K562 (cell line): ENCODE measurements around the gene MAN2A1. TPM values are rescaled to one million over a fixed set of nuclear protein-coding genes. Genes with fewer than 3 reads are reported as not detected.

ENCODE experiments used
- ATAC-seq: fragments of 200-7000 bp; cut with Tn5 transposase; 3 replicates; pipeline ENCODE4 v1.9.1; 2020; ENCODE audit warnings: moderate library complexity
- BruUV-seq: library from RNA; stranded (reverse); fragments of 400-500 nt; replicated peaks from 2 replicates; lab custom pipeline; 2021; lab: Mats Ljungman, UMichigan
- CTCF ChIA-PET: fragments of 300-600 bp; formaldehyde crosslinking; extraction: SDS; loops from one replicate; lab custom pipeline; 2021; ENCODE audit warnings: low intra/inter-chr PET ratio; lab: Yijun Ruan, JAX
- POLR2A ChIA-PET: fragments of 300-600, 350-650 bp; sonication (Branson Sonifier 250); formaldehyde crosslinking; extraction: SDS; loops from one replicate; lab custom pipeline; 2021; ENCODE audit warnings: antibody characterized with exemption, inconsistent platforms; lab: Yijun Ruan, JAX
- DNase-seq, 4 experiments: peaks; one replicate each; pipeline versions ENCODE4 v3.0.0 to v3.0.0-alpha.2; 2011 to 2018; ENCODE audit warnings: low spot score in 3 of 4, mixed read lengths in 3 of 4; ENCODE audit errors: extremely low read depth in 1 of 4
- FAIRE-seq: peaks from 2 replicates; lab custom pipeline; 2011; peaks lifted over from hg19 to GRCh38; lab: Jason Lieb, UNC
- H2AFZ ChIP-seq: 2 replicates; pipeline ENCODE4 v1.6.0; 2011; ENCODE audit warnings: low read depth, low read length, control low read depth, inconsistent platforms
- H3K27ac ChIP-seq: fragments of 200-600 bp; 3 replicates; pipeline ENCODE4 v1.8.0; 2011; ENCODE audit warnings: low read depth, mild to moderate bottlenecking, control low read depth, inconsistent platforms, low read length, moderate library complexity, mixed read lengths; ENCODE audit errors: extremely low read depth
- H3K27me3 ChIP-seq, 2 experiments: fragments of 300-600 bp in 1 of 2; 2 replicates in 1 of 2; 3 replicates in 1 of 2; pipeline versions ENCODE4 v1.6.0 to v1.8.0; 2011; ENCODE audit warnings: inconsistent platforms in 2 of 2, low read length in 2 of 2, mild to moderate bottlenecking in 1 of 2, mixed read lengths in 1 of 2, moderate library complexity in 1 of 2; ENCODE audit not compliant: control insufficient read depth in 2 of 2, insufficient read depth in 2 of 2
- H3K36me3 ChIP-seq: fragments of 300-600 bp; 3 replicates; pipeline ENCODE4 v1.8.0; 2011; ENCODE audit warnings: mild to moderate bottlenecking, low read length, inconsistent platforms; ENCODE audit not compliant: control insufficient read depth, insufficient read depth
- H3K4me1 ChIP-seq, 2 experiments: fragments of 200-600 bp in 1 of 2; replicated peaks in 1 of 2; 2 replicates in 1 of 2; 3 replicates in 1 of 2; pipeline versions ENCODE4 v1.5.1 to v1.8.0; 2011; ENCODE audit warnings: inconsistent platforms in 2 of 2, low read length in 2 of 2, mild to moderate bottlenecking in 1 of 2, mixed read lengths in 1 of 2, moderate library complexity in 1 of 2; ENCODE audit not compliant: control insufficient read depth in 2 of 2, insufficient read depth in 2 of 2
- H3K4me2 ChIP-seq: 2 replicates; pipeline ENCODE4 v1.6.1; 2011; ENCODE audit warnings: low read length, control low read depth, inconsistent platforms, mixed read lengths; ENCODE audit not compliant: insufficient read depth
- H3K4me3 ChIP-seq: fragments of 200-600 bp; sonication (generic), shearing (Covaris generic); 2 replicates; pipeline ENCODE4 v1.5.1; 2016; ENCODE audit warnings: control low read depth, inconsistent platforms
- H3K79me2 ChIP-seq: fragments of 200-600 bp; 3 replicates; pipeline ENCODE4 v1.8.0; 2011; ENCODE audit warnings: low read length, inconsistent platforms; ENCODE audit not compliant: control insufficient read depth, insufficient read depth
- H3K9ac ChIP-seq, 2 experiments: 2 replicates each; pipeline versions ENCODE4 v1.6.0 to v1.6.1; 2011; ENCODE audit warnings: low read depth in 2 of 2, low read length in 2 of 2, control low read depth in 1 of 2, inconsistent platforms in 1 of 2, mild to moderate bottlenecking in 1 of 2, mixed read lengths in 1 of 2; ENCODE audit not compliant: insufficient read depth in 1 of 2
- H3K9me1 ChIP-seq: one replicate; pipeline ENCODE4 v1.6.0; 2011; ENCODE audit warnings: inconsistent platforms, mild to moderate bottlenecking, low read length, moderate library complexity; ENCODE audit not compliant: control insufficient read depth, insufficient read depth
- H3K9me3 ChIP-seq: replicated peaks from 2 replicates; pipeline ENCODE4 v1.5.1; 2011; ENCODE audit warnings: low read depth, low read length, inconsistent platforms; ENCODE audit not compliant: control insufficient read depth, insufficient read depth
- H4K20me1 ChIP-seq: replicated peaks from 2 replicates; pipeline ENCODE4 v1.6.1; 2011; ENCODE audit warnings: low read length, inconsistent platforms, mixed read lengths; ENCODE audit not compliant: control insufficient read depth, insufficient read depth
- BRD9 ChIP-seq: fragments of 450-650 bp; IDR thresholded peaks from 2 replicates; pipeline ENCODE4 v1.6.1; 2018; ENCODE audit warnings: low read depth; ENCODE audit not compliant: partially characterized antibody
- ESRRA ChIP-seq: fragments of 450-650 bp; IDR thresholded peaks from 2 replicates; pipeline ENCODE4 v1.6.1; 2014; ENCODE audit warnings: low read depth, mild to moderate bottlenecking, moderate library complexity, borderline replicate concordance
- HNRNPLL ChIP-seq: fragments of 200-400 bp; formaldehyde crosslinking; IDR thresholded peaks from 2 replicates; pipeline ENCODE4 v1.6.1; 2017; ENCODE audit warnings: low read length, low read depth, mild to moderate bottlenecking; ENCODE audit not compliant: poor library complexity, severe bottlenecking
- IRF2 ChIP-seq: sonication (generic); formaldehyde crosslinking; IDR thresholded peaks from 2 replicates; pipeline ENCODE4 v1.8.1; 2022; ENCODE audit warnings: mild to moderate bottlenecking, missing genetic modification reagents
- ZNF217 ChIP-seq: sonication (generic); formaldehyde crosslinking; IDR thresholded peaks from 2 replicates; pipeline ENCODE4 v1.8.0; 2022; ENCODE audit warnings: mild to moderate bottlenecking, missing genetic modification reagents
- WGBS: fragments of 100-300 bp; shearing (Covaris generic); methylation state at CpG from one replicate; pipeline ENCODE4 v1.1.6; 2016; ENCODE audit warnings: low coverage, mixed read lengths; ENCODE audit not compliant: insufficient coverage; ENCODE audit errors: missing lambda C conversion rate; 5-methylcytosine and 5-hydroxymethylcytosine counted together
- in situ Hi-C: fragments of 300-500 bp; cut with MboI; formaldehyde crosslinking; loops from 4 replicates; pipeline ENCODE4 v1.15.0; 2018; ENCODE audit warnings: inconsistent platforms, mixed read lengths
- intact Hi-C: fragments of 100-400 bp; cut with micrococcal nuclease; formaldehyde crosslinking; loops from 2 replicates; pipeline ENCODE4 v1.14.2; 2022
- polyA plus RNA-seq, 8 experiments: library from polyadenylated mRNA; depleted of rRNA in 4 of 8; stranded (reverse) in 5 of 8; unstranded in 3 of 8; fragments of >200 nt; fragmentation: Nextera tagmentation in 2 of 8; fragmentation: Illumina TruSeq in 1 of 8; extraction: Ambion mirVana in 2 of 8; extraction: Trizol in 1 of 8; gene quantifications; 2 replicates each; pipeline versions ENCODE4 v1.2.1 to v1.2.3, GENCODE V29; 2011 to 2014; ENCODE audit warnings: inconsistent platforms in 1 of 8, missing spikeins in 1 of 8
- total RNA-seq, 7 experiments: library from RNA; depleted of rRNA in 6 of 7; stranded (reverse); fragments of >200 nt in 6 of 7; fragmentation: Illumina TruSeq in 2 of 7; extraction: Trizol in 2 of 7; gene quantifications; 2 replicates each; pipeline versions ENCODE4 v1.2.1 to v1.2.3, GENCODE V29; 2011 to 2021; ENCODE audit warnings: low replicate concordance in 1 of 7
- TF ChIP-seq, protein P1 (sequence below): sonication (generic); formaldehyde crosslinking; IDR thresholded peaks from 2 replicates; pipeline ENCODE4 v1.8.1; 2022; ENCODE audit warnings: missing genetic modification reagents
- TF ChIP-seq, protein P2 (sequence below): sonication (generic); formaldehyde crosslinking; IDR thresholded peaks from 2 replicates; pipeline ENCODE4 v1.8.0; 2022; ENCODE audit warnings: mild to moderate bottlenecking, low read depth, missing genetic modification reagents

The MAN2A1 gene
- total and polyA plus RNA-seq, 9 of the 15 experiments (the other 6 are each of a cell fraction or from before 2014, with no cell fraction given) = 5.2 to 32.0 (median 19.8) TPM

DNA sequence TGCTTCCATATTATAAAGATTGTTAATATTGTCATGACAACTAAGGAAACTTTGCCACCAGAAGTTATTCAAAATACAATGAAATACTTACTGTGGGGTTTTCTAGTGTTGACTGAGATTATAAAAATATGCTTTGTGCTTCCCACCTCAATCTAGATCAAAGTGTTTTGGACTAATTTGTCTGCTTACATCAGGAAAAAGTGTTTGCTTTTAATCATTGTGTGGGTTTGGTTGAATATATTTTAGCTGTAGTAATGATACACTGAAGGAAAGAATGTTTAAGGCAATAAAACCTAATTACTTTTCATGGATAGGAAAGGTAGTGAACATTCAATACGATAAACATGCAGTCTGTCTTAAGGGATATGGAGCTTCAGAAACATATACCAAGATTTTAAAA, 29.8 kb upstream of the MAN2A1 start (continued):
- TF ChIP-seq HNRNPLL (no peak), IRF2 (CRISPR knock-in tag) (no peak), ESRRA (no peak), BRD9 (no peak)
- TF ChIP-seq, protein P1, sequence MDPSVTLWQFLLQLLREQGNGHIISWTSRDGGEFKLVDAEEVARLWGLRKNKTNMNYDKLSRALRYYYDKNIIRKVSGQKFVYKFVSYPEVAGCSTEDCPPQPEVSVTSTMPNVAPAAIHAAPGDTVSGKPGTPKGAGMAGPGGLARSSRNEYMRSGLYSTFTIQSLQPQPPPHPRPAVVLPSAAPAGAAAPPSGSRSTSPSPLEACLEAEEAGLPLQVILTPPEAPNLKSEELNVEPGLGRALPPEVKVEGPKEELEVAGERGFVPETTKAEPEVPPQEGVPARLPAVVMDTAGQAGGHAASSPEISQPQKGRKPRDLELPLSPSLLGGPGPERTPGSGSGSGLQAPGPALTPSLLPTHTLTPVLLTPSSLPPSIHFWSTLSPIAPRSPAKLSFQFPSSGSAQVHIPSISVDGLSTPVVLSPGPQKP = no peak

DNA sequence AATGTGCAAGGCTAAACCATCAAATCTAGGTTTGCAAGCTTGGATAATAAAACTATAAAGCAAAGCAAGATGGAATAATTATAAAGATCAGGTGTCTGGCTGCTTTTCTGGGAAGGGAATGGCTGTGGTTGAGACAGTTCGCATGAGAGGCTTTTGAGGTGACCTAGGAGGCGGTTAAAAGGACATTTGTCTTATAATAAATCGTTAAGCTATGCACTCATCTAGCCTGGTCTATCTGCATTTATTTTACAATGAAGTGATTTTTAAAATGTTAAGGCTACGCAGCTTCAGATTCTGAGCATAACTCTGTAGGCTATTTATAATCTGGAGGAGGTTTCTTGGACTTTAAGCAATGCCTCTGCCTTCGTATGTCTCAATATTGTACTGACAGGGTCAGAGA, 29.4 kb upstream of the MAN2A1 start:
- Histone ChIP-seq H4K20me1 (no peaks in the 10 kb centered on the region), H3K9me1 (no peaks in the 10 kb centered on the region), H3K27me3 (no peaks in the 10 kb centered on the region), H2AFZ (no peak overlapping the region), H3K4me2 (no peak overlapping the region), H3K79me2 (no peaks in the 10 kb centered on the region), H3K4me1 (peaks cover 0 to 8% of the 10 kb centered on the region in 2 experiments; a peak in 3 of 5 replicates)
- 43% methylated on average over 5 of the region's 5 CpGs for WGBS
- no peak for ATAC-seq
- no peak for TF ChIP-seq ZNF217 (CRISPR knock-in tag)
- TF ChIP-seq, protein P2, sequence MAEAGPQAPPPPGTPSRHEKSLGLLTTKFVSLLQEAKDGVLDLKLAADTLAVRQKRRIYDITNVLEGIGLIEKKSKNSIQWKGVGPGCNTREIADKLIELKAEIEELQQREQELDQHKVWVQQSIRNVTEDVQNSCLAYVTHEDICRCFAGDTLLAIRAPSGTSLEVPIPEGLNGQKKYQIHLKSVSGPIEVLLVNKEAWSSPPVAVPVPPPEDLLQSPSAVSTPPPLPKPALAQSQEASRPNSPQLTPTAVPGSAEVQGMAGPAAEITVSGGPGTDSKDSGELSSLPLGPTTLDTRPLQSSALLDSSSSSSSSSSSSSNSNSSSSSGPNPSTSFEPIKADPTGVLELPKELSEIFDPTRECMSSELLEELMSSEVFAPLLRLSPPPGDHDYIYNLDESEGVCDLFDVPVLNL (CRISPR knock-in tag) = no peak
- TF ChIP-seq, all 486 proteins: peak for 0
- Histone ChIP-seq H3K36me3 (no peaks in the 10 kb centered on the region), H3K27ac (no peak overlapping the region), H3K9me3 (no peaks in the 10 kb centered on the region), H3K4me3 (no peak overlapping the region), H3K9ac (no peak overlapping the region)
- in situ Hi-C loops (no loop called here), intact Hi-C loops (no loop called here)
- FAIRE-seq (no peak), DNase-seq (no peak)
- BruUV-seq = no TSS peak
- CTCF ChIA-PET = no interaction called here
- POLR2A ChIA-PET = no interaction called here
